Adipocyte (in vitro differentiated cells): ENCODE results near the gene SLMAP.

ENCODE experiments used
- DNase-seq: peaks from one replicate; pipeline ENCODE4 v3.0.0-alpha.2; 2015; ENCODE audit warnings: low read depth
- H3K27me3 ChIP-seq: replicated peaks from 2 replicates; pipeline ENCODE4 v1.7.0; 2013; ENCODE audit warnings: mild to moderate bottlenecking, low read length, moderate library complexity; ENCODE audit not compliant: control insufficient read depth, insufficient read depth
- H3K36me3 ChIP-seq: 2 replicates; pipeline ENCODE4 v1.7.0; 2013; ENCODE audit warnings: low read length, mild to moderate bottlenecking, moderate library complexity; ENCODE audit not compliant: control insufficient read depth, insufficient read depth, severe bottlenecking
- H3K4me1 ChIP-seq: 2 replicates; pipeline ENCODE4 v1.7.0; 2013; ENCODE audit warnings: mild to moderate bottlenecking, low read length, moderate library complexity; ENCODE audit not compliant: control insufficient read depth, insufficient read depth
- H3K4me3 ChIP-seq: 2 replicates; pipeline ENCODE4 v1.7.0; 2013; ENCODE audit warnings: mild to moderate bottlenecking, low read length, moderate library complexity
- H3K9ac ChIP-seq: 2 replicates; pipeline ENCODE4 v1.7.0; 2013; ENCODE audit warnings: mild to moderate bottlenecking, low read length, moderate library complexity
- H3K9me3 ChIP-seq: 2 replicates; pipeline ENCODE4 v1.7.0; 2013; ENCODE audit warnings: mild to moderate bottlenecking, low read length, moderate library complexity; ENCODE audit not compliant: control insufficient read depth

SLMAP gene

GRCh38 chr3:57731311-57731710 lies 24.8 kb upstream of the SLMAP start:
- peak; percentile 50 for DNase-seq
- Histone ChIP-seq H3K9me3 (no peaks in the 10 kb centered on the region), H3K27me3 (no peaks in the 10 kb centered on the region), H3K36me3 (no peaks in the 10 kb centered on the region), H3K4me3 (no peak overlapping the region), H3K4me1 (peaks cover 18% of the 10 kb centered on the region), H3K9ac (no peak overlapping the region)

GRCh38 chr3:57733790-57734189 lies 22.3 kb upstream of the SLMAP start:
- H3K9me3 ChIP-seq: no peaks in the 10 kb centered on the region
- H3K4me1 ChIP-seq: peaks cover 18% of the 10 kb centered on the region
- no peaks in the 10 kb centered on the region for H3K27me3 ChIP-seq
- no peak overlapping the region for H3K4me3 ChIP-seq
- no peaks in the 10 kb centered on the region for H3K36me3 ChIP-seq
- no peak overlapping the region for H3K9ac ChIP-seq
- DNase-seq: no peak

GRCh38 chr3:57735405-57735804 lies 20.7 kb upstream of the SLMAP start:
- H3K36me3 ChIP-seq: no peaks in the 10 kb centered on the region
- peaks cover 18% of the 10 kb centered on the region for H3K4me1 ChIP-seq
- H3K9me3 ChIP-seq: no peaks in the 10 kb centered on the region
- no peak overlapping the region for H3K4me3 ChIP-seq
- no peak for DNase-seq
- H3K27me3 ChIP-seq: no peaks in the 10 kb centered on the region
- no peak overlapping the region for H3K9ac ChIP-seq

GRCh38 chr3:57737840-57738239 lies 18.3 kb upstream of the SLMAP start:
- H3K36me3 ChIP-seq: no peaks in the 10 kb centered on the region

DNA sequence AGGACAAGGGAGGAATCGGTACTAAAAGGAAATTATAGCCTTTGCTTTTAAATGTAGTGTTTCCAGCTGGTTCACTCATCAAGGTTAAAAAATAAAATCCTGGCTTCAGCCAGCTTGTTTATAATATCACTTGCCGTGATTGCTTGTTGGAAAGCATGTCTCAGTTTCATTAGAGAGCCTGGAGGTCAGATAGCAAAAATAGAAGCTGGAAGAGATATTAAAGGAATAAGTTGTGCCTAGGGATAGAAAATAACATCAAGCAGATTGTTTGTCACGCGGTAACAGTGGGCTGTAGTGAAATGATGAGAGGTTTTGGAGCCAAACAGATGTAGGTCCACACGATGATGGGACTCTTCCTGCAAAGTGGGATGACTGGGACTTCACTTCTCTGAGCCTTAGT lies 17.7 kb upstream of the SLMAP start:
- H3K9me3 ChIP-seq: no peaks in the 10 kb centered on the region
- H3K4me1 ChIP-seq: peaks cover 5% of the 10 kb centered on the region
- DNase-seq: no peak
- no peaks in the 10 kb centered on the region for H3K36me3 ChIP-seq
- no peak overlapping the region for H3K9ac ChIP-seq
- H3K27me3 ChIP-seq: no peaks in the 10 kb centered on the region
- no peak overlapping the region for H3K4me3 ChIP-seq

More at GRCh38 chr3:57737840-57738239, 18.3 kb upstream of the SLMAP start:
- Histone ChIP-seq H3K4me1 (peaks cover 5% of the 10 kb centered on the region), H3K27me3 (no peaks in the 10 kb centered on the region), H3K9me3 (no peaks in the 10 kb centered on the region), H3K9ac (no peak overlapping the region), H3K4me3 (no peak overlapping the region)
- no peak for DNase-seq

GRCh38 chr3:57740027-57740426 lies 16.1 kb upstream of the SLMAP start:
- H3K36me3 ChIP-seq: no peaks in the 10 kb centered on the region
- H3K9ac ChIP-seq: no peak overlapping the region
- no peak overlapping the region for H3K4me3 ChIP-seq
- DNase-seq: no peak
- no peaks in the 10 kb centered on the region for H3K9me3 ChIP-seq
- no peaks in the 10 kb centered on the region for H3K27me3 ChIP-seq
- H3K4me1 ChIP-seq: peaks cover 5% of the 10 kb centered on the region

GRCh38 chr3:57743496-57743895 lies 12.6 kb upstream of the SLMAP start:
- Histone ChIP-seq H3K4me3 (no peak overlapping the region), H3K4me1 (no peaks in the 10 kb centered on the region), H3K9ac (no peak overlapping the region), H3K36me3 (no peaks in the 10 kb centered on the region), H3K9me3 (no peaks in the 10 kb centered on the region), H3K27me3 (no peaks in the 10 kb centered on the region)
- no peak for DNase-seq

DNA sequence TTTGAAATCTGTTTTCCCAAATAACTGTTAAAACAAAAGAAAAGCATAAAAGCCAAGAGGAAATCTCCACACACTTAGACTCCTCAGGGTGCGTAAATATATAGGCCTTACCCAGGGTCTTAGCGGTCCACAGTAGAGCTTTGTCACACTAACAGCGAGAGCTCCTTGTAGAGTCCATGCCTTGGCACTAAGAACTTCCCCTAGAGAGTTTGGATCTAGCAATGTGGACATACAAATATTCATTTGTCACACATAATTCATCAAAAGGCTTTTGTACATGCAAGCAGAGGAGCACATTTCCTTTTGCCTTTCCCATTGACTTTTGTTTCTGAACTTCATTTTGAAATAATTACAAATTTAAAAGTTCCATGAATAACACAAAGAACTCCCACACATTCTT lies 11.0 kb upstream of the SLMAP start:
- H3K27me3 ChIP-seq: no peaks in the 10 kb centered on the region
- H3K4me3 ChIP-seq: no peak overlapping the region
- no peaks in the 10 kb centered on the region for H3K9me3 ChIP-seq
- no peak for DNase-seq
- no peak overlapping the region for H3K9ac ChIP-seq
- H3K4me1 ChIP-seq: no peaks in the 10 kb centered on the region
- no peaks in the 10 kb centered on the region for H3K36me3 ChIP-seq

GRCh38 chr3:57746156-57747010 lies 9.7 kb upstream of the SLMAP start:
- Histone ChIP-seq H3K27me3 (no peaks in the 10 kb centered on the region), H3K4me3 (no peak overlapping the region), H3K9me3 (no peaks in the 10 kb centered on the region), H3K9ac (no peak overlapping the region), H3K36me3 (no peaks in the 10 kb centered on the region), H3K4me1 (no peaks in the 10 kb centered on the region)
- peak; percentile 30 for DNase-seq

- no peak overlapping the region for H3K4me3 ChIP-seq
- peaks cover 4% of the 10 kb centered on the region for H3K4me1 ChIP-seq
- no peaks in the 10 kb centered on the region for H3K27me3 ChIP-seq
- H3K9me3 ChIP-seq: no peaks in the 10 kb centered on the region
- no peak for DNase-seq
- H3K36me3 ChIP-seq: no peaks in the 10 kb centered on the region
- no peak overlapping the region for H3K9ac ChIP-seq
Measured at GRCh38 chr3:57749542-57749941, 6.6 kb upstream of the SLMAP start.

DNA sequence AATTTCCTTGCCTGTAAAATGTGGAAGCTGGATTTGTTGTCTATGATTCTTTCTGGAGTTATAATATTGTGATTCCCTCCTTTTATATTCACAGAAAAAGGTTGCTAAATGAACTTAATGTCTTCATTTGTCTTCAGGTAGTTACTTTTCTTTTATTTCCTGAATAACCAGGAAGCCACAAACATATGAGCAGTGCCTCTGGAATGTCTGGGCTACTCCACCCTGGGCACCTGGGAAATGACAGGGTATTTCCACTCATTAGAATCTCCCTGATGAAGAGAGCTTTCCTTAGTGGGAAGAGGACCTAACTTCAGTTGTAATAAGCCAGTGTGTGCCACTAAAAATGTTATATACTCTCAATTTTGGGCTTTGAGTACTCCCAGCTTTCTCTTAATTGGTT lies 3.8 kb upstream of the SLMAP start:
- no peaks in the 10 kb centered on the region for H3K9me3 ChIP-seq

DNA sequence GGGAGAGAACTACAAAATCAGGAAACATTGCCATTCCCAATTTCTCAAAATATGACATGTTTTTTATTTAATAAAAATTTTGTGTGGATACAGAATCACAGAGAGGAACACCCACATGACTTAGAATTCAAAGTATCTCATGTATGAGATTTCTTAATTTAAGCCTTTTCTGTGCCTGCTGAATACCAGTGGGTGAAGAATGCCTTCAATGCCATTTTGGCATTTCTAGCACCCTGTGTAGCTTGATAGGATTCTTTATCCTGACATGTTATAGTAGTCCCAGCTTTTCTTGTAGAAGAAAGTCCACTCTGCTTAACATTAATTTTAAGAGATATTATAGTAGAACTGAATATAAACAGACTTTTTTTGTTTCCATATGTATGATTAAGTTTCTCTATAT lies 3.1 kb upstream of the SLMAP start:
- Histone ChIP-seq H3K4me1 (peaks cover 12% of the 10 kb centered on the region), H3K36me3 (no peaks in the 10 kb centered on the region), H3K9ac (no peak overlapping the region), H3K4me3 (no peak overlapping the region), H3K27me3 (no peaks in the 10 kb centered on the region), H3K9me3 (no peaks in the 10 kb centered on the region)
- DNase-seq: peak; percentile 19

More for the DNA sequence above, 3.8 kb upstream of the SLMAP start:
- H3K36me3 ChIP-seq: no peaks in the 10 kb centered on the region
- H3K4me3 ChIP-seq: no peak overlapping the region
- H3K27me3 ChIP-seq: no peaks in the 10 kb centered on the region
- peaks cover 5% of the 10 kb centered on the region for H3K4me1 ChIP-seq
- peak; percentile 17 for DNase-seq
- H3K9ac ChIP-seq: no peak overlapping the region
